ENCODE results near the gene CYP2A7.
"Not testable (repeated sequence)": the region's sequence is repeated elsewhere in the genome, so short reads cannot be mapped to it uniquely, and the experiment has no call there.

Gene CYP2A7

GRCh38 chr19:40836754-40837429 is 45.1 kb downstream of the CYP2A7 start:
- TF ChIP-seq CTCF (IDR thresholded peaks at IDR 0.05): no peak
- no peak for TF ChIP-seq ZFX (IDR thresholded peaks at IDR 0.05; ENCODE audit: borderline replicate concordance)
- H3K27ac ChIP-seq: no peak overlapping the region

GRCh38 chr19:40833728-40834533 is 48.1 kb downstream of the CYP2A7 start:
- H3K27ac ChIP-seq: not testable (repeated sequence)

- not testable (repeated sequence) for H3K27ac ChIP-seq
These were observed 49.6 kb downstream of the CYP2A7 start for GRCh38 chr19:40832431-40832790.

- H3K27ac ChIP-seq: 0 out of 2 replicates have a peak overlapping the region, but pooled peaks have one; percentile 14
- TF ChIP-seq ZFX (IDR thresholded peaks at IDR 0.05; ENCODE audit: borderline replicate concordance) (no peak), CTCF (IDR thresholded peaks at IDR 0.05) (no peak)
These were observed 50.3 kb downstream of the CYP2A7 start for GRCh38 chr19:40831502-40832430.

GRCh38 chr19:40830741-40831140 is 51.3 kb downstream of the CYP2A7 start:
- H3K27ac ChIP-seq: not testable (repeated sequence)

- TF ChIP-seq CTCF (IDR thresholded peaks at IDR 0.05): no peak
- no peak for TF ChIP-seq ZFX (IDR thresholded peaks at IDR 0.05; ENCODE audit: borderline replicate concordance)
- H3K27ac ChIP-seq: no peak overlapping the region
These were observed 52.8 kb downstream of the CYP2A7 start for GRCh38 chr19:40829205-40829604.

- no peak overlapping the region for H3K27ac ChIP-seq
These were observed 54.4 kb downstream of the CYP2A7 start for GRCh38 chr19:40827386-40828247.

GRCh38 chr19:40826699-40827385 is 55.2 kb downstream of the CYP2A7 start:
- H3K27ac ChIP-seq: not testable (repeated sequence)

More at GRCh38 chr19:40827386-40828247, 54.4 kb downstream of the CYP2A7 start:
- TF ChIP-seq ZFX (IDR thresholded peaks at IDR 0.05; ENCODE audit: borderline replicate concordance) (no peak), CTCF (IDR thresholded peaks at IDR 0.05) (no peak)

- H3K27ac ChIP-seq: not testable (repeated sequence)
These were observed 55.7 kb downstream of the CYP2A7 start for GRCh38 chr19:40826312-40826698.

GRCh38 chr19:40825460-40826095 is 56.5 kb downstream of the CYP2A7 start:
- not testable (repeated sequence) for H3K27ac ChIP-seq
